Endothelial cell of umbilical vein (primary cell): Measurements from ENCODE around the gene CRACR2A. TPM values are rescaled to one million over a fixed set of nuclear protein-coding genes. Genes with fewer than 3 reads are reported as not detected.

ENCODE experiments used
- BruUV-seq: library from RNA; stranded (reverse); fragments of 400-500 nt; replicated peaks from 2 replicates; lab custom pipeline; 2021; lab: Mats Ljungman, UMichigan
- CTCF ChIA-PET: fragments of 300-600, 350-600 bp; sonication (Branson Sonifier 250); formaldehyde crosslinking; loops from one replicate; lab custom pipeline; 2021; ENCODE audit warnings: antibody characterized with exemption, inconsistent platforms; lab: Charles Lee
- POLR2A ChIA-PET: fragments of 300-600, 350-600 bp; sonication (Branson Sonifier 250); formaldehyde crosslinking; loops from one replicate; lab custom pipeline; 2021; ENCODE audit warnings: antibody characterized with exemption, inconsistent platforms; lab: Charles Lee
- DNase-seq: peaks from one replicate; pipeline ENCODE4 v3.0.0-alpha.2; 2011; ENCODE audit warnings: low read depth, low spot score
- FAIRE-seq: peaks from 2 replicates; lab custom pipeline; 2011; peaks lifted over from hg19 to GRCh38; lab: Jason Lieb, UNC
- H2AFZ ChIP-seq: 2 replicates; pipeline ENCODE4 v1.6.0; 2012; ENCODE audit warnings: low read depth, low read length, control low read depth, inconsistent platforms
- H3K27ac ChIP-seq: 2 replicates; pipeline ENCODE4 v1.5.1; 2011; ENCODE audit warnings: low read depth, mild to moderate bottlenecking, control low read depth, low read length, moderate library complexity; ENCODE audit not compliant: insufficient read depth
- H3K27me3 ChIP-seq, 2 experiments: 2 replicates each; pipeline versions ENCODE4 v1.6.0 to v1.6.1; 2011; ENCODE audit warnings: low read length in 2 of 2, mixed read lengths in 1 of 2; ENCODE audit not compliant: control insufficient read depth in 2 of 2, insufficient read depth in 2 of 2
- H3K36me3 ChIP-seq, 2 experiments: 2 replicates in 1 of 2; 3 replicates in 1 of 2; pipeline ENCODE4 v1.5.1; 2011; ENCODE audit warnings: low read length in 2 of 2, mild to moderate bottlenecking in 1 of 2, moderate library complexity in 1 of 2; ENCODE audit not compliant: control insufficient read depth in 2 of 2, insufficient read depth in 2 of 2; ENCODE audit errors: extremely low read depth in 1 of 2
- H3K4me1 ChIP-seq: 3 replicates; pipeline ENCODE4 v1.5.1; 2011; ENCODE audit warnings: mild to moderate bottlenecking, low read length; ENCODE audit not compliant: control insufficient read depth, insufficient read depth; ENCODE audit errors: extremely low read depth
- H3K4me2 ChIP-seq: 2 replicates; pipeline ENCODE4 v1.6.1; 2011; ENCODE audit warnings: low read length, control low read depth, mixed read lengths; ENCODE audit not compliant: insufficient read depth
- H3K4me3 ChIP-seq, 3 experiments: fragments of 200-600 bp in 1 of 3; sonication (generic), shearing (Covaris generic) in 1 of 3; replicated peaks in 1 of 3; 2 replicates each; pipeline ENCODE4 v1.5.1; 2011 to 2016; ENCODE audit warnings: control low read depth in 3 of 3, low read length in 3 of 3, mild to moderate bottlenecking in 2 of 3, inconsistent platforms in 1 of 3, low read depth in 1 of 3, moderate library complexity in 1 of 3; ENCODE audit not compliant: insufficient read depth in 1 of 3
- H3K79me2 ChIP-seq: 2 replicates; pipeline ENCODE4 v1.6.0; 2012; ENCODE audit warnings: low read length, inconsistent platforms; ENCODE audit not compliant: control insufficient read depth, insufficient read depth
- H3K9ac ChIP-seq: replicated peaks from 2 replicates; pipeline ENCODE3; 2011; ENCODE audit warnings: low read length, control low read depth; ENCODE audit not compliant: insufficient read depth; ENCODE audit errors: extremely low read depth
- H3K9me1 ChIP-seq: replicated peaks from 3 replicates; pipeline ENCODE4 v1.6.0; 2011; ENCODE audit warnings: mild to moderate bottlenecking, low read length; ENCODE audit not compliant: control insufficient read depth, insufficient read depth; ENCODE audit errors: extremely low read depth
- H3K9me3 ChIP-seq: replicated peaks from 2 replicates; pipeline ENCODE4 v1.5.1; 2012; ENCODE audit warnings: low read length, inconsistent platforms; ENCODE audit not compliant: control insufficient read depth, insufficient read depth
- H4K20me1 ChIP-seq: replicated peaks from 2 replicates; pipeline ENCODE3; 2011; ENCODE audit warnings: mild to moderate bottlenecking, low read length; ENCODE audit not compliant: control insufficient read depth, insufficient read depth; ENCODE audit errors: extremely low read depth
- CTCF ChIP-seq, 2 donors: IDR thresholded peaks; 1 replicate in 1 of 2; 2 replicates in 1 of 2; pipeline ENCODE4 v1.5.1; 2011; ENCODE audit warnings: low read length in 2 of 2, mild to moderate bottlenecking in 2 of 2, moderate library complexity in 2 of 2, control low read depth in 1 of 2, inconsistent platforms in 1 of 2, low read depth in 1 of 2; ENCODE audit not compliant: insufficient read depth in 1 of 2; ENCODE audit errors: extremely low read depth in 1 of 2
- EZH2 ChIP-seq: IDR thresholded peaks from 2 replicates; pipeline ENCODE4 v1.6.1; 2012; ENCODE audit warnings: borderline replicate concordance, low read depth, mild to moderate bottlenecking, moderate library complexity, low read length, inconsistent platforms; ENCODE audit not compliant: severe bottlenecking
- dilution Hi-C: fragments of 300-500 bp; cut with MboI; formaldehyde crosslinking; loops from one replicate; pipeline ENCODE4 v1.15.0; 2019; ENCODE audit warnings: low sequenced_read_pairs; ENCODE audit not compliant: extremely low pct_ligation_motif_present
- intact Hi-C: fragments of 100-400 bp; cut with micrococcal nuclease; formaldehyde crosslinking; loops from one replicate; pipeline ENCODE4 v1.10.0; 2022
- polyA plus RNA-seq, 4 experiments: library from polyadenylated mRNA; depleted of rRNA in 3 of 4; stranded (reverse) in 3 of 4; unstranded in 1 of 4; fragments of >200 nt; gene quantifications; 2 replicates each; pipeline versions ENCODE4 v1.2.1 to v1.2.3, GENCODE V29; 2011 to 2012; ENCODE audit warnings: missing spikeins in 1 of 4
- total RNA-seq: library from RNA; stranded (reverse); gene quantifications from 2 replicates; pipeline ENCODE4 v1.2.3, GENCODE V29; 2021

The CRACR2A gene
- total and polyA plus RNA-seq, 2 donors (not counting 3 experiments of a cell fraction or from before 2014, with no cell fraction given): 4.4 to 15.9 TPM

DNA sequence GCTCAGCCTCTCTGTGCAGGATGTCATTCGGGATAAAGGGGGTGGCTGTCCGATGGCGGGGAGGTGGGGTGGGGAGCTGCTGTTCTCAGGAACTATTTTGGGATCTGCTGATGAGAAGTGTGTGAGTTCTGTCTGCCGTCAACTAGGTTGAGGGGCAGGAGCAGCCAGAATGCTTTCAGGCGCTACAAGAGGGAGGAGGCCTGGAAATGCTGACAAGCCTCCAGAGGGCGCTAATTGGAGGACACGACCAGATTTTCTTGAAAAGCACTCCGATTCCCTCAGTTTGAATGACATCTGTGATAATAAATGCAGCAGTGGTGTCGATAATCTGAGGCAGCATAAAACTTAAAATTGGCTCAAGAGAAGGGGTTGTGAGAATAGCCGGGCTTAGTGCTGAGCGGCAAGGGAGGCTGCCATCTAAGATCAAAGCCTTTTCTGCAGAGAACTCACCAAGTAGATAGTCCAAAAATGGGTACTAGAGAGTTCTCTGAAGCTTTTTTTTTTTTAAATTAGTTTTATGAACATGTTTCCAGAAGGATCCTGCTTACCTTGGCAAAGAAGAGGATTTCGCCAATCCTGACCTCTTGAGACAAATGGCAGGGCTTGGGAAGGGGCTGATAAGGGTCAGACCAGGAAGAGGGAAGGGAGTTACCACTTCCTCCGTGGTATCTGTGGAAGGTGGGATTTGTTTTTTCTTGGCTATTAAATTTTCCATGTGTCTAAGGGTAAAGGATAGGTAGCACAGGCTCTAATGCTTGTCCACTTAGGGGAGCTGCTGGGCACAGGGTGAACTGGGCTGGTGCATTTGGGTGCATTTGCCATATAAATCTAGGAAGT, 94.4 kb downstream of the CRACR2A start:
- DNase-seq: peak; percentile 20
- no peak overlapping the region for H3K4me2 ChIP-seq
- intact Hi-C loops (loop anchor here (1.0 to 10.0 kb wide), 4 partner anchors 94 to 356 kb away; no protein-coding TSS in a partner anchor), dilution Hi-C loops (no loop called here)
- TF ChIP-seq EZH2 (no peak), CTCF (IDR thresholded peaks at IDR 0.05; ENCODE audit: extremely low read depth in 1 of 2, insufficient read depth in 1 of 2, low read depth in 1 of 2, low read length in 2 of 2) (peak; percentile 44 to 68)
- no peak overlapping the region for H3K27ac ChIP-seq
- H3K9me3 ChIP-seq: no peaks in the 10 kb centered on the region
- H2AFZ ChIP-seq: no peak overlapping the region
- H4K20me1 ChIP-seq: no peaks in the 10 kb centered on the region
- no peaks in the 10 kb centered on the region for H3K36me3 ChIP-seq
- no peak overlapping the region for H3K4me3 ChIP-seq
- H3K9me1 ChIP-seq: no peaks in the 10 kb centered on the region
- ChIA-PET CTCF (interaction anchor here (0.9 to 2.5 kb wide), 11 partner anchors 8 to 358 kb away, joined by 3 to 12 read pairs (median 5); partner anchors contain the start of gene CRACR2A), POLR2A (no interaction called here)
- H3K4me1 ChIP-seq: no peaks in the 10 kb centered on the region
- no TSS peak for BruUV-seq
- no peaks in the 10 kb centered on the region for H3K79me2 ChIP-seq
- H3K27me3 ChIP-seq: no peaks in the 10 kb centered on the region
- no peak overlapping the region for H3K9ac ChIP-seq
- FAIRE-seq: peak; percentile 66
